ENCODE results near the gene CFHR1. TPM values are rescaled to one million over a fixed set of nuclear protein-coding genes. Genes with fewer than 3 reads are reported as not detected.

Gene CFHR1
- total and polyA plus RNA-seq, 2 of the 13 experiments (the other 11 are each of a cell fraction or from before 2014, with no cell fraction given): not detected

DNA sequence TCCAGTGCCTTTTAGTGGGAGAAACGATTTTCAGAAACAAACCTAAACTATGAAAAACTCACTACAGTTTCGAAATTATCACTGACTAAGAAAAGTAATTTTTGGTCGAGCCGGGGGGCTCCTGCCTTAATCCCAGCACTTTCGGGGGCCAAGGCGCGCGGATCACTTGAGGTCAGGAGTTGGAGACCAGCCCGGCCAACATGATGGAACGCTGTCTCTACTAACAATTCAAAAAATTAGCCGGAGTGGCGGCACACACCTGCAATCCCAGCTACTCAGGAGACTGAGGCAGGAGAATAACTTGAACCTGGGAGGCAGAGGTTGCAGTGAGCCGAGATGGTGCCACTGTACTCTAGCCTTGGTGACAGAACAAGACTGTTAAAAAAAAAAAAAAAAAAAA lies 41.9 kb upstream of the CFHR1 start (continued):
- TF ChIP-seq, protein P1, sequence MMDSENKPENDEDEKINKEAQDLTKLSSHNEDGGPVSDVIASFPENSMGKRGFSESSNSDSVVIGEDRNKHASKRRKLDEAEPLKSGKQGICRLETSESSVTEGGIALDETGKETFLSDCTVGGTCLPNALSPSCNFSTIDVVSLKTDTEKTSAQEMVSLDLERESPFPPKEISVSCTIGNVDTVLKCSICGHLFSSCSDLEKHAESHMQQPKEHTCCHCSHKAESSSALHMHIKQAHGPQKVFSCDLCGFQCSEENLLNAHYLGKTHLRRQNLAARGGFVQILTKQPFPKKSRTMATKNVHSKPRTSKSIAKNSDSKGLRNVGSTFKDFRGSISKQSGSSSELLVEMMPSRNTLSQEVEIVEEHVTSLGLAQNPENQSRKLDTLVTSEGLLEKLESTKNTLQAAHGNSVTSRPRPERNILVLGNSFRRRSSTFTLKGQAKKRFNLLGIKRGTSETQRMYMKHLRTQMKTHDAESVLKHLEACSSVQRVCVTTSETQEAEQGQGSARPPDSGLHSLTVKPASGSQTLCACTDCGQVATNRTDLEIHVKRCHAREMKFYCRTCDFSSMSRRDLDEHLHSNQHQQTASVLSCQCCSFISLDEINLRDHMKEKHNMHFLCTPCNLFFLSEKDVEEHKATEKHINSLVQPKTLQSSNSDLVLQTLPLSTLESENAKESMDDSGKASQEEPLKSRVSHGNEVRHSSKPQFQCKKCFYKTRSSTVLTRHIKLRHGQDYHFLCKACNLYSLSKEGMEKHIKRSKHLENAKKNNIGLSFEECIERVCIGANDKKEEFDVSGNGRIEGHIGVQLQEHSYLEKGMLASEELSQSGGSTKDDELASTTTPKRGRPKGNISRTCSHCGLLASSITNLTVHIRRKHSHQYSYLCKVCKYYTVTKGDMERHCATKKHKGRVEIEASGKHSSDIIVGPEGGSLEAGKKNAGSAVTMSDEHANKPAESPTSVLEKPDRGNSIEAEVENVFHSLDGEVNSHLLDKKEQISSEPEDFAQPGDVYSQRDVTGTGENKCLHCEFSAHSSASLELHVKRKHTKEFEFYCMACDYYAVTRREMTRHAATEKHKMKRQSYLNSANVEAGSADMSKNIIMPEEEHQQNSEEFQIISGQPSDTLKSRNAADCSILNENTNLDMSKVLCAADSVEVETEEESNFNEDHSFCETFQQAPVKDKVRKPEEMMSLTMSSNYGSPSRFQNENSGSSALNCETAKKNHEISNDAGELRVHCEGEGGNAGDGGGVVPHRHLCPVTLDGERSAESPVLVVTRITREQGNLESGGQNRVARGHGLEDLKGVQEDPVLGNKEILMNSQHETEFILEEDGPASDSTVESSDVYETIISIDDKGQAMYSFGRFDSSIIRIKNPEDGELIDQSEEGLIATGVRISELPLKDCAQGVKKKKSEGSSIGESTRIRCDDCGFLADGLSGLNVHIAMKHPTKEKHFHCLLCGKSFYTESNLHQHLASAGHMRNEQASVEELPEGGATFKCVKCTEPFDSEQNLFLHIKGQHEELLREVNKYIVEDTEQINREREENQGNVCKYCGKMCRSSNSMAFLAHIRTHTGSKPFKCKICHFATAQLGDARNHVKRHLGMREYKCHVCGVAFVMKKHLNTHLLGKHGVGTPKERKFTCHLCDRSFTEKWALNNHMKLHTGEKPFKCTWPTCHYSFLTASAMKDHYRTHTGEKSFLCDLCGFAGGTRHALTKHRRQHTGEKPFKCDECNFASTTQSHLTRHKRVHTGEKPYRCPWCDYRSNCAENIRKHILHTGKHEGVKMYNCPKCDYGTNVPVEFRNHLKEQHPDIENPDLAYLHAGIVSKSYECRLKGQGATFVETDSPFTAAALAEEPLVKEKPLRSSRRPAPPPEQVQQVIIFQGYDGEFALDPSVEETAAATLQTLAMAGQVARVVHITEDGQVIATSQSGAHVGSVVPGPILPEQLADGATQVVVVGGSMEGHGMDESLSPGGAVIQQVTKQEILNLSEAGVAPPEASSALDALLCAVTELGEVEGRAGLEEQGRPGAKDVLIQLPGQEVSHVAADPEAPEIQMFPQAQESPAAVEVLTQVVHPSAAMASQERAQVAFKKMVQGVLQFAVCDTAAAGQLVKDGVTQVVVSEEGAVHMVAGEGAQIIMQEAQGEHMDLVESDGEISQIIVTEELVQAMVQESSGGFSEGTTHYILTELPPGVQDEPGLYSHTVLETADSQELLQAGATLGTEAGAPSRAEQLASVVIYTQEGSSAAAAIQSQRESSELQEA (CRISPR knock-in tag; IDR thresholded peaks at IDR 0.05; ENCODE audit: not compliant biosample characterization): no peak
- TF ChIP-seq ELF4 (CRISPR knock-in tag; IDR thresholded peaks at IDR 0.05; ENCODE audit: borderline replicate concordance): no peak

DNA sequence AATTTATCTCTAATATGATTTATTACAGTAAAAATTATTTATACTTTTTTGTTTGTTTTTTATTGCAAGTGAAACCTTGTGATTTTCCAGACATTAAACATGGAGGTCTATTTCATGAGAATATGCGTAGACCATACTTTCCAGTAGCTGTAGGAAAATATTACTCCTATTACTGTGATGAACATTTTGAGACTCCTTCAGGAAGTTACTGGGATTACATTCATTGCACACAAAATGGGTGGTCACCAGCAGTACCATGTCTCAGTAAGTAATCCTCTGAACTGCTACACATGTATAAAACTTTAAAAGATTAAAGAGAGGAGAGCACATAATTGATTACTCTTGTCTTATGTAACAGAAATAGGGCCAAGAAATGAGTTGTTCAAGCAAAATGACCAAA lies 40.4 kb upstream of the CFHR1 start:
- Histone ChIP-seq H3K27me3 (ENCODE audit: control insufficient read depth in 1 of 2, insufficient read depth in 2 of 2, low read length in 2 of 2) (no peaks in the 10 kb centered on the region), H3K9ac (ENCODE audit: insufficient read depth, low read depth, low read length) (no peak overlapping the region), H3K27ac (ENCODE audit: extremely low read length, insufficient read depth, low read length) (no peak overlapping the region), H3K9me3 (ENCODE audit: low read length) (no peaks in the 10 kb centered on the region), H3K36me3 (replicated peaks in 1 of 2; ENCODE audit: control insufficient read depth in 1 of 2, insufficient read depth in 2 of 2, low read length in 2 of 2) (no peaks in the 10 kb centered on the region), H2AFZ (ENCODE audit: low read length) (no peak overlapping the region), H3K4me3 (replicated peaks in 1 of 3; ENCODE audit: insufficient read depth in 1 of 3, low read depth in 2 of 3, low read length in 3 of 3) (no peak overlapping the region), H4K20me1 (ENCODE audit: insufficient read depth, low read length) (no peaks in the 10 kb centered on the region), H3K4me2 (ENCODE audit: low read depth, low read length) (no peak overlapping the region), H3K4me1 (ENCODE audit: insufficient read depth, low read length) (no peaks in the 10 kb centered on the region), H3K79me2 (ENCODE audit: insufficient read depth, low read length) (no peaks in the 10 kb centered on the region)
- WGBS (ENCODE audit: low lambda C conversion rate): 94% methylated on average over 1 of the region's 1 CpG
- intact Hi-C loops (cut with micrococcal nuclease; ENCODE audit: unreplicated experiment): no loop called here
- DNase-seq (ENCODE audit: low spot score) (no peak), ATAC-seq (no peak), FAIRE-seq (no peak)
- ChIA-PET CTCF (ENCODE audit: low intra/inter-chr PET ratio, low total read pairs) (no interaction called here), POLR2A (no interaction called here)
- no TSS peak for BruUV-seq (replicated peaks)
- in situ Hi-C loops (cut with HindIII; ENCODE audit: extremely low pct_ligation_motif_present, low pct_unique_long_range_greater_than_20kb): no loop called here
- TF ChIP-seq, protein P2, sequence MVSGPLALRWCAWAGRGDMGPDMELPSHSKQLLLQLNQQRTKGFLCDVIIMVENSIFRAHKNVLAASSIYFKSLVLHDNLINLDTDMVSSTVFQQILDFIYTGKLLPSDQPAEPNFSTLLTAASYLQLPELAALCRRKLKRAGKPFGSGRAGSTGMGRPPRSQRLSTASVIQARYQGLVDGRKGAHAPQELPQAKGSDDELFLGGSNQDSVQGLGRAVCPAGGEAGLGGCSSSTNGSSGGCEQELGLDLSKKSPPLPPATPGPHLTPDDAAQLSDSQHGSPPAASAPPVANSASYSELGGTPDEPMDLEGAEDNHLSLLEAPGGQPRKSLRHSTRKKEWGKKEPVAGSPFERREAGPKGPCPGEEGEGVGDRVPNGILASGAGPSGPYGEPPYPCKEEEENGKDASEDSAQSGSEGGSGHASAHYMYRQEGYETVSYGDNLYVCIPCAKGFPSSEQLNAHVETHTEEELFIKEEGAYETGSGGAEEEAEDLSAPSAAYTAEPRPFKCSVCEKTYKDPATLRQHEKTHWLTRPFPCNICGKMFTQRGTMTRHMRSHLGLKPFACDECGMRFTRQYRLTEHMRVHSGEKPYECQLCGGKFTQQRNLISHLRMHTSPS (CRISPR knock-in tag; IDR thresholded peaks at IDR 0.05; ENCODE audit: low read depth): no peak
- TF ChIP-seq ZNF564 (CRISPR knock-in tag; IDR thresholded peaks at IDR 0.05): no peak
- TF ChIP-seq, protein P3, sequence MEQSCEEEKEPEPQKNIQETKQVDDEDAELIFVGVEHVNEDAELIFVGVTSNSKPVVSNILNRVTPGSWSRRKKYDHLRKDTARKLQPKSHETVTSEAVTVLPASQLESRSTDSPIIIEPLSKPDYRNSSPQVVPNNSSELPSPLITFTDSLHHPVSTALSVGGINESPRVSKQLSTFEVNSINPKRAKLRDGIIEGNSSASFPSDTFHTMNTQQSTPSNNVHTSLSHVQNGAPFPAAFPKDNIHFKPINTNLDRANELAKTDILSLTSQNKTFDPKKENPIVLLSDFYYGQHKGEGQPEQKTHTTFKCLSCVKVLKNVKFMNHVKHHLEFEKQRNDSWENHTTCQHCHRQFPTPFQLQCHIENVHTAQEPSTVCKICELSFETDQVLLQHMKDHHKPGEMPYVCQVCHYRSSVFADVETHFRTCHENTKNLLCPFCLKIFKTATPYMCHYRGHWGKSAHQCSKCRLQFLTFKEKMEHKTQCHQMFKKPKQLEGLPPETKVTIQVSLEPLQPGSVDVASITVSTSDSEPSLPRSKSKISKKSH (CRISPR knock-in tag; IDR thresholded peaks at IDR 0.05; ENCODE audit: borderline replicate concordance): no peak
- TF ChIP-seq, protein P4, sequence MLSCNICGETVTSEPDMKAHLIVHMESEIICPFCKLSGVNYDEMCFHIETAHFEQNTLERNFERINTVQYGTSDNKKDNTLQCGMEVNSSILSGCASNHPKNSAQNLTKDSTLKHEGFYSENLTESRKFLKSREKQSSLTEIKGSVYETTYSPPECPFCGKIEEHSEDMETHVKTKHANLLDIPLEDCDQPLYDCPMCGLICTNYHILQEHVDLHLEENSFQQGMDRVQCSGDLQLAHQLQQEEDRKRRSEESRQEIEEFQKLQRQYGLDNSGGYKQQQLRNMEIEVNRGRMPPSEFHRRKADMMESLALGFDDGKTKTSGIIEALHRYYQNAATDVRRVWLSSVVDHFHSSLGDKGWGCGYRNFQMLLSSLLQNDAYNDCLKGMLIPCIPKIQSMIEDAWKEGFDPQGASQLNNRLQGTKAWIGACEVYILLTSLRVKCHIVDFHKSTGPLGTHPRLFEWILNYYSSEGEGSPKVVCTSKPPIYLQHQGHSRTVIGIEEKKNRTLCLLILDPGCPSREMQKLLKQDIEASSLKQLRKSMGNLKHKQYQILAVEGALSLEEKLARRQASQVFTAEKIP (CRISPR knock-in tag; IDR thresholded peaks at IDR 0.05; ENCODE audit: borderline replicate concordance): no peak
- no peak for TF ChIP-seq BRCA1 (CRISPR knock-in tag; IDR thresholded peaks at IDR 0.05)
- TF ChIP-seq RFX5 (IDR thresholded peaks at IDR 0.05; ENCODE audit: low read depth, low read length): no peak

All from HepG2 (cell line).